Measurements from ENCODE around the gene COX4I1. TPM values are rescaled to one million over a fixed set of nuclear protein-coding genes. Genes with fewer than 3 reads are reported as not detected.

COX4I1 gene
- total RNA-seq, 1 donor from 2014 or later: 308 TPM

GRCh38 chr16:85844786-85845185 is 45.3 kb downstream of the COX4I1 start:
- H3K4me1 ChIP-seq: no peaks in the 10 kb centered on the region
- Mint-ChIP-seq H3K27ac (no peak overlapping the region), H3K9me3 (no peaks in the 10 kb centered on the region), H3K4me3 (no peak overlapping the region), H3K4me1 (no peaks in the 10 kb centered on the region), H3K27me3 (ENCODE audit: insufficient read depth, low read depth) (peaks cover 7% of the 10 kb centered on the region), H3K36me3 (no peaks in the 10 kb centered on the region)
- no peak overlapping the region for H3K27ac ChIP-seq
- TF ChIP-seq EZH2 (IDR thresholded peaks at IDR 0.05) (no peak), EZH2phosphoT487 (IDR thresholded peaks at IDR 0.05) (no peak), CTCF (IDR thresholded peaks at IDR 0.05) (no peak)
- H3K9ac ChIP-seq: no peak overlapping the region
- H3K4me3 ChIP-seq: no peak overlapping the region
- no peaks in the 10 kb centered on the region for H4K20me1 ChIP-seq (ENCODE audit: low read depth)
- no peaks in the 10 kb centered on the region for H3K79me2 ChIP-seq (ENCODE audit: low read depth)
- no peak overlapping the region for H3K4me2 ChIP-seq
- H3K36me3 ChIP-seq: no peaks in the 10 kb centered on the region
- H3K9me3 ChIP-seq (ENCODE audit: low read depth): no peaks in the 10 kb centered on the region
- DNase-seq (ENCODE audit: low spot score): no peak
- no peaks in the 10 kb centered on the region for H3K27me3 ChIP-seq
- no peaks in the 10 kb centered on the region for H3F3A ChIP-seq (ENCODE audit: low read depth)
- no peak overlapping the region for H2AFZ ChIP-seq (replicated peaks)

- H3K4me3 Mint-ChIP-seq: no peak overlapping the region
- no peak overlapping the region for H2AFZ ChIP-seq (replicated peaks)
- H3K27me3 Mint-ChIP-seq (ENCODE audit: insufficient read depth, low read depth): peaks cover 7% of the 10 kb centered on the region
Observed at GRCh38 chr16:85845266-85845665, 45.8 kb downstream of the COX4I1 start.

GRCh38 chr16:85846461-85846860 is 47.0 kb downstream of the COX4I1 start:
- Histone ChIP-seq H3K9ac (no peak overlapping the region), H2AFZ (replicated peaks) (no peak overlapping the region), H3K4me2 (no peak overlapping the region), H3K36me3 (no peaks in the 10 kb centered on the region), H3K79me2 (ENCODE audit: low read depth) (no peaks in the 10 kb centered on the region), H3K27ac (no peak overlapping the region), H4K20me1 (ENCODE audit: low read depth) (no peaks in the 10 kb centered on the region), H3K4me1 (no peaks in the 10 kb centered on the region), H3K4me3 (no peak overlapping the region), H3K27me3 (no peaks in the 10 kb centered on the region), H3K9me3 (ENCODE audit: low read depth) (no peaks in the 10 kb centered on the region), H3F3A (ENCODE audit: low read depth) (no peaks in the 10 kb centered on the region)
- Mint-ChIP-seq H3K4me1 (peaks cover 3% of the 10 kb centered on the region), H3K36me3 (no peaks in the 10 kb centered on the region), H3K27me3 (ENCODE audit: insufficient read depth, low read depth) (peaks cover 5% of the 10 kb centered on the region), H3K4me3 (no peak overlapping the region), H3K9me3 (no peaks in the 10 kb centered on the region), H3K27ac (no peak overlapping the region)
- TF ChIP-seq CTCF (IDR thresholded peaks at IDR 0.05) (no peak), EZH2 (IDR thresholded peaks at IDR 0.05) (no peak), EZH2phosphoT487 (IDR thresholded peaks at IDR 0.05) (no peak)
- no peak for DNase-seq (ENCODE audit: low spot score)

More at GRCh38 chr16:85845266-85845665, 45.8 kb downstream of the COX4I1 start:
- no peaks in the 10 kb centered on the region for H3K9me3 ChIP-seq (ENCODE audit: low read depth)
- H3K9ac ChIP-seq: no peak overlapping the region
- H3K27me3 ChIP-seq: no peaks in the 10 kb centered on the region
- Mint-ChIP-seq H3K27ac (no peak overlapping the region), H3K9me3 (no peaks in the 10 kb centered on the region), H3K36me3 (no peaks in the 10 kb centered on the region), H3K4me1 (peaks cover 3% of the 10 kb centered on the region)
- no peaks in the 10 kb centered on the region for H3K79me2 ChIP-seq (ENCODE audit: low read depth)
- H3F3A ChIP-seq (ENCODE audit: low read depth): no peaks in the 10 kb centered on the region
- no peaks in the 10 kb centered on the region for H3K4me1 ChIP-seq
- no peak overlapping the region for H3K27ac ChIP-seq
- no peak for TF ChIP-seq EZH2phosphoT487 (IDR thresholded peaks at IDR 0.05)
- TF ChIP-seq CTCF (IDR thresholded peaks at IDR 0.05): no peak
- TF ChIP-seq EZH2 (IDR thresholded peaks at IDR 0.05): no peak
- H3K4me2 ChIP-seq: no peak overlapping the region
- H3K36me3 ChIP-seq: no peaks in the 10 kb centered on the region
- H3K4me3 ChIP-seq: no peak overlapping the region
- DNase-seq (ENCODE audit: low spot score): no peak
- no peaks in the 10 kb centered on the region for H4K20me1 ChIP-seq (ENCODE audit: low read depth)
